OCI-LY7 (cell line): ENCODE results near the gene ARHGAP24. TPM values are rescaled to one million over a fixed set of nuclear protein-coding genes. Genes with fewer than 3 reads are reported as not detected.

ENCODE experiments used
- BruUV-seq: library from RNA; stranded (reverse); fragments of 400-500 nt; replicated peaks from 2 replicates; lab custom pipeline; 2021; lab: Mats Ljungman, UMichigan
- CTCF ChIA-PET: fragments of 300-600 bp; sonication (Branson Sonifier 250); formaldehyde crosslinking; loops from one replicate; lab custom pipeline; 2022; ENCODE audit warnings: antibody characterized with exemption; ENCODE audit not compliant: unreplicated experiment; lab: Charles Lee
- POLR2A ChIA-PET: fragments of 300-600 bp; sonication (Branson Sonifier 250); formaldehyde crosslinking; loops from one replicate; lab custom pipeline; 2022; ENCODE audit warnings: antibody characterized with exemption; lab: Charles Lee
- DNase-seq: peaks from one replicate; pipeline ENCODE4 v3.0.0-alpha.2; 2015; ENCODE audit warnings: low spot score
- H2AFZ ChIP-seq: fragments of 200-600 bp; sonication (generic), shearing (Covaris generic); 2 replicates; pipeline ENCODE4 v1.6.1; 2014; ENCODE audit warnings: mild to moderate bottlenecking, antibody characterized with exemption, low read length, moderate library complexity
- H3K27ac ChIP-seq: fragments of 200-600 bp; sonication (generic); 2 replicates; pipeline ENCODE4 v1.5.1; 2014; ENCODE audit warnings: mixed run types, low read depth, mild to moderate bottlenecking, moderate library complexity, low read length, inconsistent platforms; ENCODE audit not compliant: poor library complexity, severe bottlenecking
- H3K36me3 ChIP-seq: fragments of 200-600 bp; sonication (generic); 2 replicates; pipeline ENCODE4 v1.6.1; 2014; ENCODE audit warnings: mild to moderate bottlenecking, antibody characterized with exemption, low read length, moderate library complexity, mixed read lengths; ENCODE audit not compliant: insufficient read depth
- H3K4me1 ChIP-seq: fragments of 200-600 bp; sonication (generic); 2 replicates; pipeline ENCODE4 v1.5.1; 2014; ENCODE audit warnings: mild to moderate bottlenecking, low read length; ENCODE audit not compliant: insufficient read depth, poor library complexity, severe bottlenecking
- H3K4me2 ChIP-seq: fragments of 200-600 bp; sonication (generic); 2 replicates; pipeline ENCODE4 v1.6.1; 2014; ENCODE audit warnings: mild to moderate bottlenecking, low read length
- H3K4me3 ChIP-seq: fragments of 200-600 bp; sonication (generic); 2 replicates; pipeline ENCODE4 v1.5.1; 2014; ENCODE audit warnings: mild to moderate bottlenecking, low read depth, low read length; ENCODE audit not compliant: poor library complexity, severe bottlenecking
- H3K79me2 ChIP-seq: fragments of 200-600 bp; sonication (generic); 2 replicates; pipeline ENCODE4 v1.6.1; 2016; ENCODE audit warnings: low read depth, mild to moderate bottlenecking, low read length, moderate library complexity, mixed read lengths; ENCODE audit not compliant: insufficient read depth
- H3K9me2 ChIP-seq: fragments of 200-600 bp; sonication (generic); 2 replicates; pipeline ENCODE4 v1.6.1; 2016; ENCODE audit warnings: mild to moderate bottlenecking, low read length, mixed read lengths; ENCODE audit not compliant: insufficient read depth
- H3K9me3 ChIP-seq: fragments of 200-600 bp; sonication (generic); 2 replicates; pipeline ENCODE4 v1.6.1; 2014; ENCODE audit warnings: mild to moderate bottlenecking, mixed run types, low read length, mixed read lengths
- H4K20me1 ChIP-seq: fragments of 200-600 bp; sonication (generic); 2 replicates; pipeline ENCODE4 v1.6.1; 2014; ENCODE audit warnings: mild to moderate bottlenecking, antibody characterized with exemption, low read length, moderate library complexity, mixed read lengths; ENCODE audit not compliant: insufficient read depth
- EZH2phosphoT487 ChIP-seq: fragments of 200-600 bp; sonication (generic); IDR thresholded peaks from 2 replicates; pipeline ENCODE4 v1.6.1; 2018; ENCODE audit warnings: low read depth, borderline replicate concordance, mild to moderate bottlenecking, mixed run types, antibody characterized with exemption, low read length, moderate library complexity, mixed read lengths
- intact Hi-C: fragments of 100-400 bp; cut with micrococcal nuclease; formaldehyde crosslinking; loops from one replicate; pipeline ENCODE4 v1.10.0; 2022; ENCODE audit not compliant: unreplicated experiment
- total RNA-seq, 2 experiments: library from RNA; depleted of rRNA in 1 of 2; stranded (reverse); fragments of >200 nt in 1 of 2; shearing (Covaris generic) in 1 of 2; gene quantifications; 2 replicates each; pipeline ENCODE4 v1.2.3, GENCODE V29; 2014 to 2022
- TF ChIP-seq, protein P1 (sequence below): fragments of 200-600 bp; sonication (generic); conservative IDR thresholded peaks from 2 replicates; pipeline ENCODE4 v1.5.1; 2014; ENCODE audit warnings: mild to moderate bottlenecking, antibody characterized with exemption, low read length, moderate library complexity, mixed read lengths

The ARHGAP24 gene
- total RNA-seq, 2 experiments from 2014 or later = 0.88 to 4.4 TPM

DNA sequence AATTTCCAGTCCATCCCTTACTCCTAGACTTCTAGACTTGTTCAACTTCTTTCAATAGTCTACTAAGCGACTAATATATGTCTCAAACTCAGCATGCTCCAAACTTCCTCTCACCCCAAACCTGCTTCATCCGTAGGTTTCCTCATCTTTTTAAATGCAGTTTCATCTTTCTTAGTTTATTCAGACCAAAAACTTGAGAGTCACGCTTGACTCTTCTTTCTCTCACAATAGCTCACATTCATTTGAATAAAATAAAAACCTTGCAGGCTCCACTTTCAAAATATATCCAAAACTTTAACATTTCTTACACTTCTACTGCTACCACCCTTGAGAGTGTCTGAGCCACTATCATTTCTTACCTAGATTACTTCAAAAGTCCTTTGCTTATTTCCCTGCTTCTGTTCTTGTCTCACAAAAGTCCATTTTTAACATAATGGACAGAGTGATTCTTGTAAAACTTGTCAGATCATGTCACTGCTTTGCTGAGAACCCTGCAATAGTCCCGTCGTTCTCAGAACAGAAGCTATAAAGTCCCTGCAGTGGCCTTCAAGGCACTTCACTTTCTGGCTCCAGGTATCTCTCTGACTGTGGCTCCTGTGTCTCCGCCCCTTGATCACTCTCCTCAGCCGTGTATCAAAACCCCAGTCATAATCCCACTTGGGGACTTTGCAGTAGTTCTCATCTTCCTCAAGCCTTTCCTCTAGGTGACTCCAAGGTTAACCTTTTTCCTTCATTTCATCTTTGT lies 167.6 kb downstream of the ARHGAP24 start:
- Histone ChIP-seq H3K27ac (no peak overlapping the region), H2AFZ (peak overlapping the region; percentile 37; the same call in 1 of the 2 replicates), H3K4me2 (no peak overlapping the region), H3K4me1 (no peaks in the 10 kb centered on the region), H3K36me3 (no peaks in the 10 kb centered on the region), H3K79me2 (no peaks in the 10 kb centered on the region), H4K20me1 (no peaks in the 10 kb centered on the region), H3K9me3 (no peaks in the 10 kb centered on the region), H3K9me2 (no peaks in the 10 kb centered on the region), H3K4me3 (no peak overlapping the region)
- ChIA-PET POLR2A (interaction anchor here (0.9 to 3.7 kb wide), 4 partner anchors 12 to 30 kb away, joined by 3 to 14 read pairs (median 4); no protein-coding TSS in a partner anchor), CTCF (no interaction called here)
- BruUV-seq = no TSS peak
- intact Hi-C loops = no loop called here
- no peak for TF ChIP-seq EZH2phosphoT487
- TF ChIP-seq, protein P1, sequence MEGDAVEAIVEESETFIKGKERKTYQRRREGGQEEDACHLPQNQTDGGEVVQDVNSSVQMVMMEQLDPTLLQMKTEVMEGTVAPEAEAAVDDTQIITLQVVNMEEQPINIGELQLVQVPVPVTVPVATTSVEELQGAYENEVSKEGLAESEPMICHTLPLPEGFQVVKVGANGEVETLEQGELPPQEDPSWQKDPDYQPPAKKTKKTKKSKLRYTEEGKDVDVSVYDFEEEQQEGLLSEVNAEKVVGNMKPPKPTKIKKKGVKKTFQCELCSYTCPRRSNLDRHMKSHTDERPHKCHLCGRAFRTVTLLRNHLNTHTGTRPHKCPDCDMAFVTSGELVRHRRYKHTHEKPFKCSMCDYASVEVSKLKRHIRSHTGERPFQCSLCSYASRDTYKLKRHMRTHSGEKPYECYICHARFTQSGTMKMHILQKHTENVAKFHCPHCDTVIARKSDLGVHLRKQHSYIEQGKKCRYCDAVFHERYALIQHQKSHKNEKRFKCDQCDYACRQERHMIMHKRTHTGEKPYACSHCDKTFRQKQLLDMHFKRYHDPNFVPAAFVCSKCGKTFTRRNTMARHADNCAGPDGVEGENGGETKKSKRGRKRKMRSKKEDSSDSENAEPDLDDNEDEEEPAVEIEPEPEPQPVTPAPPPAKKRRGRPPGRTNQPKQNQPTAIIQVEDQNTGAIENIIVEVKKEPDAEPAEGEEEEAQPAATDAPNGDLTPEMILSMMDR = no peak
- DNase-seq = no peak

DNA sequence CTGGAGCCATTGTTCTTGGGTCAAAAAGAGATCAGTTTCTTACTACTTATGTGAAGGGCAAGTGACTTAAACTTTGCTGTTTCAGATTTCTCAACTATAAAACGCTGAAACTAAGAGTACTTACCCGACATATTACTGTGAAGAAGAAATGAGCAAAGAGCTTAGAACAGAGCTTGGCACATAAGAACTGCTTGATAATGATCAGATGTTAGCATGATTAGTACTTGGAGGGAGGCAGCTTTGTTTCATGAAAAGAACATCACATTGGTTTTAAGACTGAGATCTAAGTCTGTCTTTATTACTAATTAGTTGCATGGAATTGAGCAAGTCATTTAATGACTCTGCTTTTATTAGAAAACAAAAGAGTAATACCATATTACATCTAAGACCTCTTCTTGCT lies 169.1 kb downstream of the ARHGAP24 start:
- Histone ChIP-seq H4K20me1 (no peaks in the 10 kb centered on the region), H3K79me2 (no peaks in the 10 kb centered on the region), H3K9me2 (no peaks in the 10 kb centered on the region), H3K4me2 (no peak overlapping the region), H3K4me1 (no peaks in the 10 kb centered on the region), H3K9me3 (no peaks in the 10 kb centered on the region), H3K36me3 (no peaks in the 10 kb centered on the region), H3K27ac (no peak overlapping the region), H3K4me3 (no peak overlapping the region), H2AFZ (peak overlapping the region; percentile 13; the same call in 1 of the 2 replicates)
- ChIA-PET POLR2A (interaction anchor here (0.6 to 1.5 kb wide), 4 partner anchors 14 to 90 kb away, joined by 3 to 4 read pairs (median 3); no protein-coding TSS in a partner anchor), CTCF (no interaction called here)
- TF ChIP-seq, protein P1 = no peak
- no peak for TF ChIP-seq EZH2phosphoT487
- no peak for DNase-seq
- BruUV-seq = no TSS peak
- intact Hi-C loops = no loop called here

DNA sequence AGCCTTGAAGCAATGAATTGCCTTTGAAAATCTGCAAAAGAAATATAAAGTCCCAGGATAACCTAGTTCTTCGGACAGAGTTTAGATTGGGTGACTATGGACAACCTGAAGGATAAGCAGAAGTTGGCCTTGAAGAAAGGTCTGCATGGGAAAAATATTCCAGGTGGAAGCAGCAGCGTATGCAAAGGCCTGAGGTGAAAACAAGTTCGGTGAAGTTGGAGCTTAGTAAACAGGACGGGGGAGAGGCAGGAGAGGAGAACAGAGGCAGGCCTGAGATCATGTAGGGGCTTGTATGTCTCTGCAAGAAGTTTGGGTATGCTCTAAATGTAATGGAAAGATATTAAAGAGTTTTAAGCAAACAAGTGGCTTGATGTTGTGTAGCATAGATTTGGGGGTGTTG lies 176.0 kb downstream of the ARHGAP24 start:
- Histone ChIP-seq H3K9me2 (no peaks in the 10 kb centered on the region), H2AFZ (no peak overlapping the region), H3K79me2 (no peaks in the 10 kb centered on the region), H3K36me3 (no peaks in the 10 kb centered on the region), H3K9me3 (no peaks in the 10 kb centered on the region), H3K4me2 (no peak overlapping the region), H4K20me1 (no peaks in the 10 kb centered on the region), H3K4me1 (no peaks in the 10 kb centered on the region), H3K27ac (no peak overlapping the region), H3K4me3 (no peak overlapping the region)
- ChIA-PET CTCF (no interaction called here), POLR2A (interaction anchor here (1.0 to 1.2 kb wide), 2 partner anchors 10 to 65 kb away, joined by 3 to 4 read pairs; no protein-coding TSS in a partner anchor)
- DNase-seq = no peak
- no peak for TF ChIP-seq EZH2phosphoT487
- TF ChIP-seq, protein P1 = no peak
- intact Hi-C loops = no loop called here
- no TSS peak for BruUV-seq
